NCI-H2227 treated with DMSO at 0.1 percent for 48 hours (cell line): Measurements from ENCODE around the gene DSG4.

Experiments used
- DNase-seq: peaks from one replicate; lab custom pipeline; 2025; lab: John Stamatoyannopoulos, UW

The DSG4 gene

GRCh38 chr18:31450409-31450808 lies 73.8 kb downstream of the DSG4 start:
- no peak for DNase-seq

GRCh38 chr18:31451625-31452024 lies 75.0 kb downstream of the DSG4 start:
- no peak for DNase-seq

GRCh38 chr18:31454066-31454708 lies 77.6 kb downstream of the DSG4 start:
- no peak for DNase-seq
